ENCODE measurements around the gene SOCS4.

Gene SOCS4

GRCh38 chr14:55086938-55087337, 59.9 kb downstream of the SOCS4 start:
- TF ChIP-seq EZH2phosphoT487 (IDR thresholded peaks at IDR 0.05; ENCODE audit: borderline replicate concordance, low read length) (no peak), CTCF (IDR thresholded peaks at IDR 0.05; ENCODE audit: low read depth, low read length, poor library complexity, severe bottlenecking) (no peak)
- Histone ChIP-seq H3K4me1 (ENCODE audit: control insufficient read depth, low read length) (peaks cover 6% of the 10 kb centered on the region), H3K27ac (ENCODE audit: low read depth, low read length) (no peak overlapping the region), H3K36me3 (ENCODE audit: control insufficient read depth, low read length) (no peaks in the 10 kb centered on the region), H3K9me3 (ENCODE audit: control insufficient read depth, insufficient read depth, low read length) (no peaks in the 10 kb centered on the region), H3K27me3 (ENCODE audit: control insufficient read depth, low read length) (no peaks in the 10 kb centered on the region), H3K4me2 (ENCODE audit: low read length) (no peak overlapping the region), H3F3A (ENCODE audit: control insufficient read depth, insufficient read depth) (no peaks in the 10 kb centered on the region), H3K9me2 (replicated peaks; ENCODE audit: control insufficient read depth, low read length) (no peaks in the 10 kb centered on the region), H3K4me3 (ENCODE audit: low read length) (no peak overlapping the region), H4K20me1 (ENCODE audit: control insufficient read depth, insufficient read depth, low read depth, low read length) (no peaks in the 10 kb centered on the region), H3K79me2 (ENCODE audit: control insufficient read depth, low read length) (no peaks in the 10 kb centered on the region)

GRCh38 chr14:55088356-55088755, 61.3 kb downstream of the SOCS4 start:
- no peaks in the 10 kb centered on the region for H3K36me3 ChIP-seq (ENCODE audit: control insufficient read depth, low read length)
- H3K9me3 ChIP-seq (ENCODE audit: control insufficient read depth, insufficient read depth, low read length), result no peaks in the 10 kb centered on the region
- no peaks in the 10 kb centered on the region for H3K9me2 ChIP-seq (replicated peaks; ENCODE audit: control insufficient read depth, low read length)
- no peaks in the 10 kb centered on the region for H4K20me1 ChIP-seq (ENCODE audit: control insufficient read depth, insufficient read depth, low read depth, low read length)
- peaks cover 6% of the 10 kb centered on the region for H3K4me1 ChIP-seq (ENCODE audit: control insufficient read depth, low read length)
- no peak for TF ChIP-seq EZH2phosphoT487 (IDR thresholded peaks at IDR 0.05; ENCODE audit: borderline replicate concordance, low read length)
- TF ChIP-seq CTCF (IDR thresholded peaks at IDR 0.05; ENCODE audit: low read depth, low read length, poor library complexity, severe bottlenecking), result no peak
- H3K4me2 ChIP-seq (ENCODE audit: low read length), result no peak overlapping the region
- no peaks in the 10 kb centered on the region for H3K79me2 ChIP-seq (ENCODE audit: control insufficient read depth, low read length)
- H3K27ac ChIP-seq (ENCODE audit: low read depth, low read length), result no peak overlapping the region
- H3F3A ChIP-seq (ENCODE audit: control insufficient read depth, insufficient read depth), result no peaks in the 10 kb centered on the region
- H3K27me3 ChIP-seq (ENCODE audit: control insufficient read depth, low read length), result no peaks in the 10 kb centered on the region
- no peak overlapping the region for H3K4me3 ChIP-seq (ENCODE audit: low read length)

- H3K4me1 ChIP-seq (ENCODE audit: control insufficient read depth, low read length), result peaks cover 6% of the 10 kb centered on the region
- H3F3A ChIP-seq (ENCODE audit: control insufficient read depth, insufficient read depth), result no peaks in the 10 kb centered on the region
- H3K27ac ChIP-seq (ENCODE audit: low read depth, low read length), result no peak overlapping the region
- no peak overlapping the region for H3K4me2 ChIP-seq (ENCODE audit: low read length)
- H3K79me2 ChIP-seq (ENCODE audit: control insufficient read depth, low read length), result no peaks in the 10 kb centered on the region
- no peak overlapping the region for H3K4me3 ChIP-seq (ENCODE audit: low read length)
- TF ChIP-seq CTCF (IDR thresholded peaks at IDR 0.05; ENCODE audit: low read depth, low read length, poor library complexity, severe bottlenecking) (no peak), EZH2phosphoT487 (IDR thresholded peaks at IDR 0.05; ENCODE audit: borderline replicate concordance, low read length) (no peak)
- H4K20me1 ChIP-seq (ENCODE audit: control insufficient read depth, insufficient read depth, low read depth, low read length), result no peaks in the 10 kb centered on the region
- H3K27me3 ChIP-seq (ENCODE audit: control insufficient read depth, low read length), result no peaks in the 10 kb centered on the region
- no peaks in the 10 kb centered on the region for H3K9me2 ChIP-seq (replicated peaks; ENCODE audit: control insufficient read depth, low read length)
- H3K36me3 ChIP-seq (ENCODE audit: control insufficient read depth, low read length), result no peaks in the 10 kb centered on the region
- no peaks in the 10 kb centered on the region for H3K9me3 ChIP-seq (ENCODE audit: control insufficient read depth, insufficient read depth, low read length)
Observed at GRCh38 chr14:55092341-55092740, 65.3 kb downstream of the SOCS4 start.
